B cell (primary cell): Measurements from ENCODE around the gene ERGIC1. TPM values are rescaled to one million over a fixed set of nuclear protein-coding genes. Genes with fewer than 3 reads are reported as not detected.

ENCODE experiments used
- ATAC-seq: fragments of 200-7000 bp; cut with Tn5 transposase; one replicate; pipeline ENCODE4 v1.10.0; 2021; ENCODE audit warnings: low read depth, mild to moderate bottlenecking, moderate number of reproducible peaks, moderate library complexity
- CTCF ChIA-PET: fragments of 350-600 bp; sonication (Branson Sonifier 250); formaldehyde crosslinking; loops from one replicate; lab custom pipeline; 2021; ENCODE audit warnings: antibody characterized with exemption, inconsistent platforms; lab: Charles Lee
- POLR2A ChIA-PET: fragments of 350-600 bp; sonication (Branson Sonifier 250); formaldehyde crosslinking; loops from one replicate; lab custom pipeline; 2021; ENCODE audit warnings: antibody characterized with exemption; lab: Charles Lee
- DNase-seq: peaks from one replicate; pipeline ENCODE4 v3.0.0; 2013
- H2AFZ ChIP-seq: 2 replicates; pipeline ENCODE4 v1.6.1; 2012; ENCODE audit warnings: mild to moderate bottlenecking, low read depth, low read length; ENCODE audit not compliant: insufficient read depth, poor library complexity, severe bottlenecking
- H3K27ac ChIP-seq, 2 donors: 1 replicate in 1 of 2; 2 replicates in 1 of 2; pipeline ENCODE4 v1.5.1; 2012 to 2013; ENCODE audit warnings: low read length in 2 of 2, mild to moderate bottlenecking in 2 of 2, moderate library complexity in 1 of 2
- H3K27me3 ChIP-seq, 4 experiments: fragments of 200-600 bp in 1 of 4; sonication (generic) in 1 of 4; replicated peaks in 1 of 4; 1 replicate in 2 of 4; 2 replicates in 2 of 4; pipeline versions ENCODE4 v1.6.1 to v1.7.0; 2013 to 2016; ENCODE audit warnings: low read length in 3 of 4, mild to moderate bottlenecking in 2 of 4, mixed read lengths in 1 of 4, moderate library complexity in 1 of 4; ENCODE audit not compliant: insufficient read depth in 4 of 4, control insufficient read depth in 3 of 4; ENCODE audit errors: control extremely low read depth in 1 of 4
- H3K36me3 ChIP-seq, 2 experiments: replicated peaks in 1 of 2; 1 replicate in 1 of 2; 2 replicates in 1 of 2; pipeline versions ENCODE4 v1.6.1 to v1.7.1; 2013; ENCODE audit warnings: low read length in 1 of 2; ENCODE audit not compliant: insufficient read depth in 2 of 2, control insufficient read depth in 1 of 2; ENCODE audit errors: control extremely low read depth in 1 of 2, extremely low read depth in 1 of 2
- H3K4me1 ChIP-seq, 2 donors: fragments of 200-600 bp in 1 of 2; sonication (generic) in 1 of 2; 1 replicate in 1 of 2; 2 replicates in 1 of 2; pipeline versions ENCODE4 v1.5.1 to v1.6.1; 2013 to 2017; ENCODE audit warnings: low read length in 2 of 2; ENCODE audit not compliant: control insufficient read depth in 2 of 2, insufficient read depth in 2 of 2
- H3K4me2 ChIP-seq: replicated peaks from 2 replicates; pipeline ENCODE3; 2012; ENCODE audit warnings: mild to moderate bottlenecking, low read depth, low read length; ENCODE audit not compliant: poor library complexity, severe bottlenecking
- H3K4me3 ChIP-seq, 5 experiments: fragments of 200-600 bp in 1 of 5; sonication (generic) in 1 of 5; 1 replicate in 3 of 5; 2 replicates in 2 of 5; pipeline versions ENCODE4 v1.5.1 to v1.7.0; 2011 to 2016; ENCODE audit warnings: low read length in 4 of 5, mild to moderate bottlenecking in 4 of 5, low read depth in 2 of 5, control low read depth in 1 of 5, moderate library complexity in 1 of 5; ENCODE audit not compliant: insufficient read depth in 1 of 5; ENCODE audit errors: control extremely low read depth in 1 of 5, extremely low read depth in 1 of 5
- H3K79me2 ChIP-seq: fragments of 200-600 bp; sonication (generic); one replicate; pipeline ENCODE4 v1.6.0; 2016; ENCODE audit warnings: low read length; ENCODE audit not compliant: control insufficient read depth, insufficient read depth
- H3K9ac ChIP-seq: fragments of 200-600 bp; sonication (generic); 2 replicates; pipeline ENCODE4 v1.6.1; 2017; ENCODE audit warnings: mild to moderate bottlenecking, low read length, moderate library complexity
- H3K9me3 ChIP-seq, 3 donors: one replicate each; pipeline versions ENCODE4 v1.6.1 to v1.7.1; 2013; ENCODE audit warnings: low read length in 2 of 3; ENCODE audit not compliant: control insufficient read depth in 2 of 3, insufficient read depth in 1 of 3; ENCODE audit errors: control extremely low read depth in 1 of 3
- H4K20me1 ChIP-seq: 2 replicates; pipeline ENCODE4 v1.6.0; 2012; ENCODE audit warnings: mild to moderate bottlenecking, low read length; ENCODE audit not compliant: insufficient read depth, control insufficient read depth, poor library complexity, severe bottlenecking
- H3K27ac Mint-ChIP-seq: one replicate; pipeline ENCODE4 v1.8.0; 2021; ENCODE audit warnings: mixed read lengths
- H3K27me3 Mint-ChIP-seq: one replicate; pipeline ENCODE4 v1.8.0; 2021; ENCODE audit warnings: mixed read lengths
- H3K4me1 Mint-ChIP-seq: one replicate; pipeline ENCODE4 v1.8.0; 2021; ENCODE audit warnings: mixed read lengths
- H3K4me3 Mint-ChIP-seq: one replicate; pipeline ENCODE4 v1.8.0; 2021; ENCODE audit warnings: mixed read lengths
- H3K9me3 Mint-ChIP-seq: one replicate; pipeline ENCODE4 v1.8.0; 2022; ENCODE audit warnings: mixed read lengths; ENCODE audit not compliant: insufficient read depth
- CTCF ChIP-seq: fragments of 200-600 bp; IDR thresholded peaks from one replicate; pipeline ENCODE4 v1.8.0; 2022; ENCODE audit warnings: antibody characterized with exemption, mild to moderate bottlenecking
- WGBS: methylation state at CpG from one replicate; pipeline ENCODE4 v1.1.5; 2013; ENCODE audit warnings: missing lambda C conversion rate; ENCODE audit not compliant: insufficient coverage; 5-methylcytosine and 5-hydroxymethylcytosine counted together
- intact Hi-C: fragments of 100-400 bp; cut with micrococcal nuclease; formaldehyde crosslinking; loops from one replicate; pipeline ENCODE4 v1.10.0; 2022
- polyA plus RNA-seq: library from polyadenylated mRNA; depleted of rRNA; stranded (reverse); fragments of >200 nt; gene quantifications from 2 replicates; pipeline ENCODE4 v1.2.3, GENCODE V29; 2012
- total RNA-seq, 2 donors: library from RNA; stranded (reverse); fragments of 120-200 nt in 1 of 2; gene quantifications; 1 replicate in 1 of 2; 2 replicates in 1 of 2; pipeline versions ENCODE4 v1.2.3 to v1.2.4, GENCODE V29; 2013 to 2022

Gene ERGIC1
- total and polyA plus RNA-seq, 2 donors (not counting 1 experiment from before 2014, with no cell fraction given): 86.3 to 140 TPM

DNA sequence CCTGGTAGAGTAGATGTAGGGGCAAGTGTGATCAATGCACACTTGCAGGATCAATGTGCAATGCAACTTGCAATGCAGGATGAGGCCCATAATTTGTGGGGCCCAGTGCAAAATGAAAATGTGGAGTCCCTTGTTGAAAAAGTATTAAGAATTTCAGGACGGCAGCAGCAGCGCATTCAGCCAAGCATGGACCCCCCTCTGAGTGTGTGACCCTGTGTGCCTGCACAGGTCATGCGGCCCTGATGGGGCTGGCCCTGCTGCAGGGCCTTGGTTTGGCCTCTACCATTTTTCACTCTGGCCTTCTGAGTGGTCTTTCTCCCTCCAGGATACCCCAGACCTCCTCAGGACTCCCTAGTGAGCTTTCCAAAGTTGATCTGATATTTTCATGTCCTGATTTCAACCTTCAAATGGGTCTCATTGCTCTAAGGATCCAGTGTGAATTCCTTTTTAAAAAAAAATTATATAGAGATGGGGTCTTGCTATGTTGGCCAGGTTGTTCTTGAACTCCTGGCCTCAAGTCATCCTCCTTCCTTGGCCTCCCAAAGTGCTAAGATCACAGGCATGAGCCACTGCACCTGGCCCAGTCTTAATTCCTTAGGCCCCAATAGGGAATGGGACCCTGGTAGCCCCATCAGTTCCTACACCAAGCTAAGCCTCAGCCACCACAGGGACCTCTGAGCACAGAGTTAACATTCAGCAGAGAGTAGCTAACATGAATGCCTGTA is 4.3 kb downstream of the ERGIC1 start:
- H3K4me3 ChIP-seq: peak overlapping the region in 4 of 5 experiments; percentile 28 to 54 (median 38)
- peaks cover 90% of the 10 kb centered on the region for H3K79me2 ChIP-seq
- intact Hi-C loops: loop anchor here (5.0 kb wide), 1 partner anchor 94 kb away; no protein-coding TSS in a partner anchor
- no peaks in the 10 kb centered on the region for H3K27me3 Mint-ChIP-seq
- TF ChIP-seq CTCF: no peak
- H3K36me3 ChIP-seq: peaks cover 0 to 27% of the 10 kb centered on the region in 2 experiments
- no peaks in the 10 kb centered on the region for H4K20me1 ChIP-seq
- peak overlapping the region; percentile 93 for H3K4me2 ChIP-seq
- peaks cover 73% of the 10 kb centered on the region for H3K4me1 Mint-ChIP-seq
- H3K27ac Mint-ChIP-seq: peak overlapping the region; percentile 96
- DNase-seq: no peak
- peak overlapping the region; percentile 90 for H3K4me3 Mint-ChIP-seq
- POLR2A ChIA-PET: interaction anchor here (0.6 to 5.5 kb wide), 4 partner anchors 10 to 68 kb away, joined by 3 to 52 read pairs (median 8); partner anchors contain the start of gene DUSP1
- H3K9me3 ChIP-seq: no peaks in the 10 kb centered on the region
- H3K4me1 ChIP-seq: peaks cover 39 to 51% of the 10 kb centered on the region in 2 donors
- no peak overlapping the region for H2AFZ ChIP-seq
- peak overlapping the region; percentile 64 for H3K9ac ChIP-seq
- 46% methylated on average over 3 of the region's 3 CpGs for WGBS
- ATAC-seq: no peak
- H3K27me3 ChIP-seq: no peaks in the 10 kb centered on the region
- CTCF ChIA-PET: interaction anchor here (0.9 to 7.4 kb wide), 6 partner anchors 10 to 140 kb away, joined by 3 to 60 read pairs (median 4); partner anchors contain the start of gene DUSP1
- H3K9me3 Mint-ChIP-seq: no peaks in the 10 kb centered on the region
- peak overlapping the region; percentile 95 to 98 for H3K27ac ChIP-seq
